C4-2B (cell line): ENCODE measurements around the gene SLC25A3.

Experiments
- CTCF ChIP-seq: fragments of 450-650 bp; conservative IDR thresholded peaks from 2 replicates; pipeline ENCODE4 v1.5.1; 2017; ENCODE audit warnings: mild to moderate bottlenecking
- ZFX ChIP-seq: fragments of 450-650 bp; IDR thresholded peaks from 2 replicates; pipeline ENCODE4 v1.6.1; 2017

DNA sequence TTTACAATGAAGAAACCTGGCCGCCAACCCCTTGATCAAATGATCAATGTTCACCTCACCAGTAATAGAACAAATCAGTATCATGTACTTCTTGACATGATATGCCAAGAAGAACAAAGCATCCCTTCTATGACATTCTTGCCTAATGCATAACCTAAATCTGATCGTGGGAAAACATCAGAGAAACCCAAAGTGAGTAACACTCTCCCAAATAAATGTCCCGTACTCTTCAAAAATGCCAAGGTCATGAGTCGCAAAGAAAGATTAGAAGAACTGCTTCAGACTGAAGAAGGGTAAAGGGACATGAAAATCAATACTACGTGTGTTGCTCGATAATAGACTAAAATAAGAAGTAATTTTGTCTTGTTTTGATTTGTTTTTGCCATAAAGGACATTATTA is 11.4 kb upstream of the SLC25A3 start:
- TF ChIP-seq CTCF (no peak), ZFX (no peak)
